Stomach (tissue), 9 donors: Measurements from ENCODE around the gene RANBP3. TPM values are rescaled to one million over a fixed set of nuclear protein-coding genes. Genes with fewer than 3 reads are reported as not detected.
A peak's percentile ranks its signal among the peaks of the same experiment; 100 is the strongest.

Source experiments
- DNase-seq, 2 donors: peaks; one replicate each; pipeline versions ENCODE4 v3.0.0 to v3.0.0-alpha.2; 2013 to 2019
- H3K27ac ChIP-seq, 5 donors: fragments of 200-600 bp in 4 of 5; sonication (generic) in 4 of 5; one replicate each; pipeline ENCODE4 v1.5.1; 2013 to 2019; ENCODE audit warnings: mild to moderate bottlenecking in 1 of 5, moderate library complexity in 1 of 5
- H3K27me3 ChIP-seq, 3 donors: fragments of 200-600 bp; sonication (generic); one replicate each; pipeline ENCODE4 v1.5.1; 2017 to 2019; ENCODE audit warnings: mixed run types in 1 of 3
- H3K36me3 ChIP-seq, 4 donors: fragments of 200-600 bp; sonication (generic); 1 replicate in 3 of 4; 2 replicates in 1 of 4; pipeline ENCODE4 v1.5.1; 2016 to 2019
- H3K4me1 ChIP-seq, 4 donors: fragments of 200-600 bp; sonication (generic); one replicate each; pipeline ENCODE4 v1.5.1; 2016 to 2019
- H3K4me3 ChIP-seq, 4 donors: fragments of 200-600 bp; sonication (generic) in 3 of 4; one replicate each; pipeline ENCODE4 v1.5.1; 2016 to 2019; ENCODE audit warnings: mild to moderate bottlenecking in 1 of 4
- H3K9me3 ChIP-seq, 4 donors: fragments of 200-600 bp; sonication (generic); one replicate each; pipeline ENCODE4 v1.5.1; 2016 to 2019
- CTCF ChIP-seq, 7 experiments: fragments of 450-650 bp in 4 of 7; fragments of 200-600 bp in 3 of 7; sonication (generic) in 3 of 7; IDR thresholded peaks; one replicate each; pipeline ENCODE4 v1.5.1; 2016 to 2019; ENCODE audit warnings: antibody characterized with exemption in 7 of 7, control low read depth in 2 of 7, mild to moderate bottlenecking in 1 of 7
- EP300 ChIP-seq: sonication (generic); formaldehyde crosslinking; IDR thresholded peaks from one replicate; pipeline ENCODE4 v1.6.1; 2017; ENCODE audit warnings: antibody characterized with exemption
- POLR2A ChIP-seq, 4 donors: fragments of 450-650 bp; IDR thresholded peaks; one replicate each; pipeline ENCODE4 v1.6.1; 2016; ENCODE audit warnings: antibody characterized with exemption in 4 of 4, control low read depth in 2 of 4, mild to moderate bottlenecking in 1 of 4, moderate library complexity in 1 of 4
- POLR2AphosphoS5 ChIP-seq, 3 donors: sonication (generic); formaldehyde crosslinking; IDR thresholded peaks; one replicate each; pipeline ENCODE4 v1.6.1; 2016; ENCODE audit warnings: antibody characterized with exemption in 3 of 3
- WGBS, 5 donors: extraction: QIAGEN DNeasy Blood & Tissue Kit in 3 of 5; methylation state at CpG; one replicate each; pipeline versions ENCODE4 v1.1.5 to v1.1.7; 2013 to 2018; 5-methylcytosine and 5-hydroxymethylcytosine counted together
- intact Hi-C: fragments of 100-400 bp; cut with DNase I; formaldehyde crosslinking; loops from one replicate; pipeline ENCODE4 v1.15.1; 2023; ENCODE audit warnings: low total_unique reads
- polyA plus RNA-seq, 3 donors: library from polyadenylated mRNA; stranded (reverse); fragments of 200-250 nt; gene quantifications; one replicate each; pipeline ENCODE4 v1.2.3, GENCODE V29; 2013
- total RNA-seq, 5 donors: library from RNA; depleted of rRNA; stranded (reverse); fragments of >200 nt; gene quantifications; one replicate each; pipeline versions ENCODE4 v1.1.0 to v1.2.3, GENCODE V29; 2014 to 2016
- donor health status: healthy with polysubstance abuse.
- donor health status: Bipolar disorder and iron deficiency.
- donor health status: healthy.

RANBP3 gene
- total and polyA plus RNA-seq, 8 donors = 27.7 to 235 (median 39.2) TPM

DNA sequence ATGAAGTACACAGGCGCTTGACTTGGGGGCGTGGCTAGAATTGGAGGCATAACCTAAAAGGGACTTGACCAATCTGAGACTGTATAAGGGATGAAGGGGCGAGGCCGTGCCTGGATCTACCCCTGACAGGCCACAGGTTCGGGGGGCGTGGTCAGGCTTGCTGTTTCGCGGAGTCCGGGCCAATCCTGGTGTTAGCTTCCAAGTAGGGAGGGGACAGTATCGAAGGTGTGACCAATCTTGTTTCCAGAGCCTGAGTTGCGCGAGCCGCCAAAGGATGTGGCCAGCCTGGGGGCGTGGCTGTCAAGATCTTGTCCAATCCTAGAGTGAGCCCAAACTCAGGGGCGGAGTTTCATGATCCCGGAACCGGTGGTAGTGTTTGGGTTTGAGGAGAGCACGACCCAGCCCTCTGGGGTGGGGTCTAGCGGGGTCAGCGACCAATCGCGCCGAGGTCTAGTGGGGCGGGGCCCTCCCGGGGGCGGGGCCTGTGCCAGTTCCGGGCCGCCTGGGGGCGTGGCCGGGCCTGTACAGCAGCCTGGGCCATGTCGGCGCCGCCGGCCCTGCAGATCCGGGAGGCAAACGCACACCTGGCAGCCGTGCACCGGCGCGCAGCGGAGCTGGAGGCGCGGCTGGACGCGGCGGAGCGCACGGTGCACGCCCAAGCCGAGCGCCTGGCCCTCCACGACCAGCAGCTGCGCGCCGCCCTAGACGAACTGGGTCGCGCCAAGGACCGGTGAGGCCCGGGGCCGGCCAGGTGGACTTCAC is 73.4 kb downstream of the RANBP3 start, which contains the start of gene VMAC:
Gene VMAC, plus strand, starts transcription at position 521 of the 762 bp plus-strand sequence. Its CDS starts 19 bp downstream, at position 540.
- DNase-seq = peak; percentile 100
- Histone ChIP-seq H3K4me3 (peak within 1 kb of the TSS; percentile 75 to 98 (median 90)), H3K9me3 (no peaks in the 10 kb centered on the region), H3K4me1 (peaks cover 24 to 72% (median 52%) of the 10 kb centered on the region in 4 donors), H3K36me3 (peaks cover 9 to 28% (median 22%) of the 10 kb centered on the region in 4 donors), H3K27me3 (no peaks in the 10 kb centered on the region), H3K27ac (peak within 1 kb of the TSS; percentile 91 to 95 (median 93))
- intact Hi-C loops = no loop called here
- TF ChIP-seq POLR2AphosphoS5 (IDR thresholded peaks at IDR 0.05) (peak; percentile 14 to 80 (median 78)), EP300 (no peak)
- 0 to 1% (median 1%) methylated on average over 29 to 61 of the region's 61 CpGs for WGBS, 5 donors

GRCh38 chr19:5903624-5904351 is 74.2 kb downstream of the RANBP3 start, which contains the start of gene NDUFA11:
TSS of gene NDUFA11 (minus strand) at chr19:5903790. CDS start at chr19:5903708, 82 bp downstream.
- H3K27me3 ChIP-seq = no peaks in the 10 kb centered on the region
- H3K36me3 ChIP-seq = peaks cover 2 to 21% (median 15%) of the 10 kb centered on the region in 4 donors
- H3K4me3 ChIP-seq = peak within 1 kb of the TSS; percentile 75 to 98 (median 90)
- H3K27ac ChIP-seq = peak within 1 kb of the TSS; percentile 87 to 95 (median 92)
- intact Hi-C loops = no loop called here
- 0 to 1% (median 0%) methylated on average over 54 to 57 of the region's 57 CpGs for WGBS, 5 donors
- DNase-seq = peak; percentile 99
- H3K9me3 ChIP-seq = no peaks in the 10 kb centered on the region
- TF ChIP-seq CTCF (IDR thresholded peaks at IDR 0.05) (peak in 1 of 7 experiments; percentile 20), POLR2AphosphoS5 (IDR thresholded peaks at IDR 0.05) (peak; percentile 82 to 95 (median 84)), EP300 (no peak)
- peaks cover 24 to 64% (median 48%) of the 10 kb centered on the region in 4 donors for H3K4me1 ChIP-seq

- Histone ChIP-seq H3K27me3 (no peaks in the 10 kb centered on the region), H3K27ac (peak overlapping the region; percentile 87 to 95 (median 92)), H3K4me1 (peaks cover 24 to 58% (median 44%) of the 10 kb centered on the region in 4 donors), H3K4me3 (peak overlapping the region; percentile 75 to 98 (median 86)), H3K9me3 (no peaks in the 10 kb centered on the region), H3K36me3 (peaks cover 0 to 17% (median 13%) of the 10 kb centered on the region in 4 donors)
- intact Hi-C loops = no loop called here
- TF ChIP-seq POLR2A (IDR thresholded peaks at IDR 0.05) = no peak
- TF ChIP-seq CTCF (IDR thresholded peaks at IDR 0.05) = no peak
- no peak for TF ChIP-seq POLR2AphosphoS5 (IDR thresholded peaks at IDR 0.05)
- TF ChIP-seq EP300 = no peak
- 1 to 2% (median 1%) methylated on average over 23 to 27 of the region's 27 CpGs for WGBS, 5 donors
- DNase-seq = no peak
These were observed 74.8 kb downstream of the RANBP3 start for GRCh38 chr19:5903056-5903623.

- intact Hi-C loops = no loop called here
- DNase-seq = no peak
- 88 to 94% (median 91%) methylated on average over 8 of the region's 8 CpGs for WGBS, 5 donors
- H3K4me1 ChIP-seq = peaks cover 21 to 57% (median 37%) of the 10 kb centered on the region in 4 donors
- H3K36me3 ChIP-seq = peaks cover 9 to 35% (median 26%) of the 10 kb centered on the region in 4 donors
- no peaks in the 10 kb centered on the region for H3K27me3 ChIP-seq
- no peaks in the 10 kb centered on the region for H3K9me3 ChIP-seq
- no peak overlapping the region for H3K27ac ChIP-seq
- H3K4me3 ChIP-seq = no peak overlapping the region
- TF ChIP-seq EP300 (no peak), POLR2AphosphoS5 (IDR thresholded peaks at IDR 0.05) (no peak), CTCF (IDR thresholded peaks at IDR 0.05) (no peak), POLR2A (IDR thresholded peaks at IDR 0.05) (no peak)
These were observed 77.0 kb downstream of the RANBP3 start for GRCh38 chr19:5900976-5901375.
